ENCODE data around the gene CTIF.

Gene CTIF

DNA sequence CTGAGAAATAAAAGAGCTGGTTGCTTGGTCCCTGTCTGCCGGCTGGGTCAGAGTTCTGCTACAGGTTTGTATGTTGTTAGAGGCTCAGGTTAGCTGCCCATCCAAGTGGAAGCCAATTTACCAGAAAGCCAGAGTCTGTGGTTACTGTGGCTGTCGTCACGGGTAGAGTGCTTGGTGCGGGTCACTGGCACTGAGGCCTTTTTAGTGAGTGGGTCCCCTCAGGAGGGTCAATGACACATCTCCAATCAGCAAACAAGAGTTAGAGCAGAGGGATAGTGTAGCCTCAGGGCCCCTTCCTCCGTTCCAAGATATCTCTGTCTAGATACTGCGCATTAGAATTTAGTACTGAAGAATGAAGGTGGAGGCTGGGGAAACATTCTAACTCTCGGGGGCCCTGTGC lies 41.2 kb downstream of the CTIF start:
- H3K36me3 ChIP-seq (ENCODE audit: low read length), result no peaks in the 10 kb centered on the region
- no peaks in the 10 kb centered on the region for H3F3A ChIP-seq (ENCODE audit: insufficient read depth)
- TF ChIP-seq, protein P1, sequence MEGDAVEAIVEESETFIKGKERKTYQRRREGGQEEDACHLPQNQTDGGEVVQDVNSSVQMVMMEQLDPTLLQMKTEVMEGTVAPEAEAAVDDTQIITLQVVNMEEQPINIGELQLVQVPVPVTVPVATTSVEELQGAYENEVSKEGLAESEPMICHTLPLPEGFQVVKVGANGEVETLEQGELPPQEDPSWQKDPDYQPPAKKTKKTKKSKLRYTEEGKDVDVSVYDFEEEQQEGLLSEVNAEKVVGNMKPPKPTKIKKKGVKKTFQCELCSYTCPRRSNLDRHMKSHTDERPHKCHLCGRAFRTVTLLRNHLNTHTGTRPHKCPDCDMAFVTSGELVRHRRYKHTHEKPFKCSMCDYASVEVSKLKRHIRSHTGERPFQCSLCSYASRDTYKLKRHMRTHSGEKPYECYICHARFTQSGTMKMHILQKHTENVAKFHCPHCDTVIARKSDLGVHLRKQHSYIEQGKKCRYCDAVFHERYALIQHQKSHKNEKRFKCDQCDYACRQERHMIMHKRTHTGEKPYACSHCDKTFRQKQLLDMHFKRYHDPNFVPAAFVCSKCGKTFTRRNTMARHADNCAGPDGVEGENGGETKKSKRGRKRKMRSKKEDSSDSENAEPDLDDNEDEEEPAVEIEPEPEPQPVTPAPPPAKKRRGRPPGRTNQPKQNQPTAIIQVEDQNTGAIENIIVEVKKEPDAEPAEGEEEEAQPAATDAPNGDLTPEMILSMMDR (IDR thresholded peaks at IDR 0.05; ENCODE audit: insufficient read depth, low read length, poor library complexity, severe bottlenecking), result no peak
- TF ChIP-seq EZH2phosphoT487 (conservative IDR thresholded peaks at IDR 0.05; ENCODE audit: low read length), result no peak
- no peaks in the 10 kb centered on the region for H3K9me3 ChIP-seq (ENCODE audit: insufficient read depth, low read length)
- no peaks in the 10 kb centered on the region for H3K79me2 ChIP-seq (ENCODE audit: insufficient read depth, low read length)
- no peak overlapping the region for H3K9ac ChIP-seq (ENCODE audit: low read length)
- no peaks in the 10 kb centered on the region for H4K20me1 ChIP-seq (ENCODE audit: low read depth, low read length)
- no peaks in the 10 kb centered on the region for H3K27me3 ChIP-seq (ENCODE audit: low read length)
- no peaks in the 10 kb centered on the region for H3K9me2 ChIP-seq (replicated peaks; ENCODE audit: insufficient read depth, low read length)
- H3K27ac ChIP-seq (ENCODE audit: low read depth, low read length), result no peak overlapping the region
- H3K4me2 ChIP-seq (ENCODE audit: low read depth, low read length, poor library complexity, severe bottlenecking), result no peak overlapping the region
- no peak overlapping the region for H2AFZ ChIP-seq (ENCODE audit: low read depth, low read length, severe bottlenecking)
- no peak overlapping the region for H3K4me3 ChIP-seq (ENCODE audit: insufficient read depth, low read length, poor library complexity, severe bottlenecking)

DNA sequence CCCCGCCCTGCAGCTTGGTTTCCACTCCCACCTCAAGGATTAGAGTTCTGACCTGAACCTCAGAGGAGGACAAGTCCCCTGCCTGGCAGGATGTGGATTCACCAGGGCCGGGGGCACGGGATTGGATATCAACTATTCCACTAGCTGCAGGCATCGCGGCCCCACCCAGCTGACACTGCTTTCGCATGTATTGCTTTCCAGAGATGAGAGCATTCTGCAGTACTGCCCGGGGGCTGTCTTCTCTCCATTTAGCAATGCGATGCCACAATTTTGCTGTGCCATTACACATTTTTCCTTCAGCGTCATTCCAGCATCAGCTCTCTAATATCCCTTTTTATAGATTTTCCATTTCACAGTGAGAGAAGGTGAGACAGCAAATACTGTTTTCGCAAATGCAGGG lies 42.0 kb downstream of the CTIF start:
- Histone ChIP-seq H3K79me2 (ENCODE audit: insufficient read depth, low read length) (no peaks in the 10 kb centered on the region), H3F3A (ENCODE audit: insufficient read depth) (no peaks in the 10 kb centered on the region), H3K4me2 (ENCODE audit: low read depth, low read length, poor library complexity, severe bottlenecking) (no peak overlapping the region), H3K9ac (ENCODE audit: low read length) (no peak overlapping the region), H3K27ac (ENCODE audit: low read depth, low read length) (no peak overlapping the region), H3K9me3 (ENCODE audit: insufficient read depth, low read length) (no peaks in the 10 kb centered on the region), H2AFZ (ENCODE audit: low read depth, low read length, severe bottlenecking) (no peak overlapping the region), H3K36me3 (ENCODE audit: low read length) (no peaks in the 10 kb centered on the region), H3K4me3 (ENCODE audit: insufficient read depth, low read length, poor library complexity, severe bottlenecking) (no peak overlapping the region), H3K27me3 (ENCODE audit: low read length) (no peaks in the 10 kb centered on the region), H4K20me1 (ENCODE audit: low read depth, low read length) (no peaks in the 10 kb centered on the region), H3K9me2 (replicated peaks; ENCODE audit: insufficient read depth, low read length) (no peaks in the 10 kb centered on the region)
- TF ChIP-seq, protein P1 (IDR thresholded peaks at IDR 0.05; ENCODE audit: insufficient read depth, low read length, poor library complexity, severe bottlenecking), result no peak
- no peak for TF ChIP-seq EZH2phosphoT487 (conservative IDR thresholded peaks at IDR 0.05; ENCODE audit: low read length)

DNA sequence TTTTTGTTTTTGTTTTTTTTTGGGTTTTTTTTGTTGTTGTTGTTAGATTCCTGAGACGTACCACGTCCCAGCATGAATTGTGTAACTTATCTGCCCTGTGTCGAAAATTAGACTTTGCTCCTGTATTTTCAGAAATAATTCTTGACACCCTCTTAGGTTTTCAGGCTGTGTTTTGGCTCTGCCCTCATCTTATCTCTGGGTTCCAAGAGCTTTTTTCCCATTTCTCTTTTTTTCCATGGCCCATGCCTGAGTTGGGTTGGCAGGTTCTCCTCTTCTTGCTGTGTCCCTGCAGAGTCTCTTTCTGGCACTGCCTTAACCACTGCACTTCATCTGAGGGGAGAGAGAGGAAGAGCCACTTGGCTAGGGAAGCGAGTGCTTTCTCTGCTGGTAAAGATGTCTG lies 42.4 kb downstream of the CTIF start:
- no peak overlapping the region for H3K4me2 ChIP-seq (ENCODE audit: low read depth, low read length, poor library complexity, severe bottlenecking)

More for the DNA sequence above, 42.4 kb downstream of the CTIF start:
- H2AFZ ChIP-seq (ENCODE audit: low read depth, low read length, severe bottlenecking), result no peak overlapping the region
- no peaks in the 10 kb centered on the region for H3K9me2 ChIP-seq (replicated peaks; ENCODE audit: insufficient read depth, low read length)
- H3K9me3 ChIP-seq (ENCODE audit: insufficient read depth, low read length), result no peaks in the 10 kb centered on the region
- no peaks in the 10 kb centered on the region for H4K20me1 ChIP-seq (ENCODE audit: low read depth, low read length)
- H3K27me3 ChIP-seq (ENCODE audit: low read length), result no peaks in the 10 kb centered on the region
- H3K36me3 ChIP-seq (ENCODE audit: low read length), result no peaks in the 10 kb centered on the region
- H3K9ac ChIP-seq (ENCODE audit: low read length), result no peak overlapping the region
- H3K4me3 ChIP-seq (ENCODE audit: insufficient read depth, low read length, poor library complexity, severe bottlenecking), result no peak overlapping the region
- H3K27ac ChIP-seq (ENCODE audit: low read depth, low read length), result no peak overlapping the region
- no peaks in the 10 kb centered on the region for H3F3A ChIP-seq (ENCODE audit: insufficient read depth)
- TF ChIP-seq, protein P1 (IDR thresholded peaks at IDR 0.05; ENCODE audit: insufficient read depth, low read length, poor library complexity, severe bottlenecking), result no peak
- no peak for TF ChIP-seq EZH2phosphoT487 (conservative IDR thresholded peaks at IDR 0.05; ENCODE audit: low read length)
- no peaks in the 10 kb centered on the region for H3K79me2 ChIP-seq (ENCODE audit: insufficient read depth, low read length)
